H1 (cell line): ENCODE measurements around the gene ARID2. TPM values are rescaled to one million over a fixed set of nuclear protein-coding genes. Genes with fewer than 3 reads are reported as not detected.

Experiments
- ATF3 ChIP-seq: IDR thresholded peaks from 2 replicates; pipeline ENCODE4 v1.6.1; 2011; ENCODE audit warnings: low read depth, mild to moderate bottlenecking, low read length; ENCODE audit not compliant: insufficient read depth
- BACH1 ChIP-seq: IDR thresholded peaks from 2 replicates; pipeline ENCODE4 v1.6.1; 2012; ENCODE audit warnings: low read length, improper control_type of control experiment
- CBX8 ChIP-seq: fragments of 300-800, 300-1000 bp; sonication (generic); IDR thresholded peaks from 2 replicates; pipeline ENCODE4 v1.7.1; 2016; ENCODE audit warnings: low read depth, low read length, borderline replicate concordance
- CHD2 ChIP-seq: IDR thresholded peaks from 2 replicates; pipeline ENCODE4 v1.6.1; 2012; ENCODE audit warnings: low read length, improper control_type of control experiment
- CREB1 ChIP-seq: IDR thresholded peaks from 2 replicates; pipeline ENCODE4 v1.6.1; 2012; ENCODE audit warnings: inconsistent platforms
- EGR1 ChIP-seq: IDR thresholded peaks from 2 replicates; pipeline ENCODE4 v1.6.1; 2011; ENCODE audit warnings: low read depth, low read length, borderline replicate concordance
- GTF2F1 ChIP-seq: IDR thresholded peaks from 2 replicates; pipeline ENCODE4 v1.6.1; 2012; ENCODE audit warnings: low read depth, low read length, improper control_type of control experiment, borderline replicate concordance
- polyA plus RNA-seq, 7 experiments: library from polyadenylated mRNA; depleted of rRNA in 3 of 7; stranded (reverse) in 5 of 7; unstranded in 2 of 7; fragments of >200 nt in 5 of 7; fragments of 200-250 nt in 2 of 7; gene quantifications; 1 replicate in 5 of 7; 2 replicates in 1 of 7; 4 replicates in 1 of 7; pipeline versions ENCODE4 v1.2.1 to v1.2.3, GENCODE V29; 2011 to 2013; ENCODE audit warnings: missing spikeins in 2 of 7, mixed read lengths in 2 of 7
- total RNA-seq: library from RNA; stranded (reverse); fragmentation: NEBNext Ultra II Directional; extraction: Animal tissue kit (Norgen Biotek cat#: 25700); gene quantifications from 2 replicates; pipeline ENCODE4 v1.2.1, GENCODE V29; 2021
- TF ChIP-seq, protein P1 (sequence below): fragments of 300-600 bp; sonication (generic); IDR thresholded peaks from 2 replicates; pipeline ENCODE4 v1.7.1; 2012; ENCODE audit warnings: low read length, moderate library complexity, mild to moderate bottlenecking, inconsistent platforms; ENCODE audit not compliant: insufficient replicate concordance

The ARID2 gene
- total and polyA plus RNA-seq, 2 of the 8 experiments (the other 6 are each of a cell fraction or from before 2014, with no cell fraction given) = 32.0 to 45.2 TPM

DNA sequence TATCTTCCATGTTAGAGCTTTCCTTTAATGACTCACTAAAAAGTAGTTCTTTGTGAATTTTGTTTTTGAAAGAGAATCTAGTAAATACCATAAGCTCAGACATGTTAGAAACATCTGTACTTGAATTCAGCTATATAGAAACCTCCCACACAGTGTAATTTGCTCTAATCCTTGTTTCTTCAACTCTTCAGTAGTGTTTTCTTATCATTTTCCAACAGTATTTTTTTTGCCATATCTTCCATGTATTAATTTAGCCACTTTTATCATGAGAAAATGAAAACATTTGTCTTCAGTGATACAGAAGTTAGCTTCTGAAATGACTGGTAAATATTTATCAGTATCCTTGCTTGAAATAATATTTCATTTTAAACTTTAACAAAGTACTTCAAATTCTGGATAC lies 73.6 kb downstream of the ARID2 start (continued):
- TF ChIP-seq, protein P1, sequence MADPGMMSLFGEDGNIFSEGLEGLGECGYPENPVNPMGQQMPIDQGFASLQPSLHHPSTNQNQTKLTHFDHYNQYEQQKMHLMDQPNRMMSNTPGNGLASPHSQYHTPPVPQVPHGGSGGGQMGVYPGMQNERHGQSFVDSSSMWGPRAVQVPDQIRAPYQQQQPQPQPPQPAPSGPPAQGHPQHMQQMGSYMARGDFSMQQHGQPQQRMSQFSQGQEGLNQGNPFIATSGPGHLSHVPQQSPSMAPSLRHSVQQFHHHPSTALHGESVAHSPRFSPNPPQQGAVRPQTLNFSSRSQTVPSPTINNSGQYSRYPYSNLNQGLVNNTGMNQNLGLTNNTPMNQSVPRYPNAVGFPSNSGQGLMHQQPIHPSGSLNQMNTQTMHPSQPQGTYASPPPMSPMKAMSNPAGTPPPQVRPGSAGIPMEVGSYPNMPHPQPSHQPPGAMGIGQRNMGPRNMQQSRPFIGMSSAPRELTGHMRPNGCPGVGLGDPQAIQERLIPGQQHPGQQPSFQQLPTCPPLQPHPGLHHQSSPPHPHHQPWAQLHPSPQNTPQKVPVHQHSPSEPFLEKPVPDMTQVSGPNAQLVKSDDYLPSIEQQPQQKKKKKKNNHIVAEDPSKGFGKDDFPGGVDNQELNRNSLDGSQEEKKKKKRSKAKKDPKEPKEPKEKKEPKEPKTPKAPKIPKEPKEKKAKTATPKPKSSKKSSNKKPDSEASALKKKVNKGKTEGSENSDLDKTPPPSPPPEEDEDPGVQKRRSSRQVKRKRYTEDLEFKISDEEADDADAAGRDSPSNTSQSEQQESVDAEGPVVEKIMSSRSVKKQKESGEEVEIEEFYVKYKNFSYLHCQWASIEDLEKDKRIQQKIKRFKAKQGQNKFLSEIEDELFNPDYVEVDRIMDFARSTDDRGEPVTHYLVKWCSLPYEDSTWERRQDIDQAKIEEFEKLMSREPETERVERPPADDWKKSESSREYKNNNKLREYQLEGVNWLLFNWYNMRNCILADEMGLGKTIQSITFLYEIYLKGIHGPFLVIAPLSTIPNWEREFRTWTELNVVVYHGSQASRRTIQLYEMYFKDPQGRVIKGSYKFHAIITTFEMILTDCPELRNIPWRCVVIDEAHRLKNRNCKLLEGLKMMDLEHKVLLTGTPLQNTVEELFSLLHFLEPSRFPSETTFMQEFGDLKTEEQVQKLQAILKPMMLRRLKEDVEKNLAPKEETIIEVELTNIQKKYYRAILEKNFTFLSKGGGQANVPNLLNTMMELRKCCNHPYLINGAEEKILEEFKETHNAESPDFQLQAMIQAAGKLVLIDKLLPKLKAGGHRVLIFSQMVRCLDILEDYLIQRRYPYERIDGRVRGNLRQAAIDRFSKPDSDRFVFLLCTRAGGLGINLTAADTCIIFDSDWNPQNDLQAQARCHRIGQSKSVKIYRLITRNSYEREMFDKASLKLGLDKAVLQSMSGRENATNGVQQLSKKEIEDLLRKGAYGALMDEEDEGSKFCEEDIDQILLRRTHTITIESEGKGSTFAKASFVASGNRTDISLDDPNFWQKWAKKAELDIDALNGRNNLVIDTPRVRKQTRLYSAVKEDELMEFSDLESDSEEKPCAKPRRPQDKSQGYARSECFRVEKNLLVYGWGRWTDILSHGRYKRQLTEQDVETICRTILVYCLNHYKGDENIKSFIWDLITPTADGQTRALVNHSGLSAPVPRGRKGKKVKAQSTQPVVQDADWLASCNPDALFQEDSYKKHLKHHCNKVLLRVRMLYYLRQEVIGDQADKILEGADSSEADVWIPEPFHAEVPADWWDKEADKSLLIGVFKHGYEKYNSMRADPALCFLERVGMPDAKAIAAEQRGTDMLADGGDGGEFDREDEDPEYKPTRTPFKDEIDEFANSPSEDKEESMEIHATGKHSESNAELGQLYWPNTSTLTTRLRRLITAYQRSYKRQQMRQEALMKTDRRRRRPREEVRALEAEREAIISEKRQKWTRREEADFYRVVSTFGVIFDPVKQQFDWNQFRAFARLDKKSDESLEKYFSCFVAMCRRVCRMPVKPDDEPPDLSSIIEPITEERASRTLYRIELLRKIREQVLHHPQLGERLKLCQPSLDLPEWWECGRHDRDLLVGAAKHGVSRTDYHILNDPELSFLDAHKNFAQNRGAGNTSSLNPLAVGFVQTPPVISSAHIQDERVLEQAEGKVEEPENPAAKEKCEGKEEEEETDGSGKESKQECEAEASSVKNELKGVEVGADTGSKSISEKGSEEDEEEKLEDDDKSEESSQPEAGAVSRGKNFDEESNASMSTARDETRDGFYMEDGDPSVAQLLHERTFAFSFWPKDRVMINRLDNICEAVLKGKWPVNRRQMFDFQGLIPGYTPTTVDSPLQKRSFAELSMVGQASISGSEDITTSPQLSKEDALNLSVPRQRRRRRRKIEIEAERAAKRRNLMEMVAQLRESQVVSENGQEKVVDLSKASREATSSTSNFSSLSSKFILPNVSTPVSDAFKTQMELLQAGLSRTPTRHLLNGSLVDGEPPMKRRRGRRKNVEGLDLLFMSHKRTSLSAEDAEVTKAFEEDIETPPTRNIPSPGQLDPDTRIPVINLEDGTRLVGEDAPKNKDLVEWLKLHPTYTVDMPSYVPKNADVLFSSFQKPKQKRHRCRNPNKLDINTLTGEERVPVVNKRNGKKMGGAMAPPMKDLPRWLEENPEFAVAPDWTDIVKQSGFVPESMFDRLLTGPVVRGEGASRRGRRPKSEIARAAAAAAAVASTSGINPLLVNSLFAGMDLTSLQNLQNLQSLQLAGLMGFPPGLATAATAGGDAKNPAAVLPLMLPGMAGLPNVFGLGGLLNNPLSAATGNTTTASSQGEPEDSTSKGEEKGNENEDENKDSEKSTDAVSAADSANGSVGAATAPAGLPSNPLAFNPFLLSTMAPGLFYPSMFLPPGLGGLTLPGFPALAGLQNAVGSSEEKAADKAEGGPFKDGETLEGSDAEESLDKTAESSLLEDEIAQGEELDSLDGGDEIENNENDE = no peak
- TF ChIP-seq CBX8 (no peak), CREB1 (no peak), BACH1 (no peak), CHD2 (no peak), GTF2F1 (no peak), ATF3 (no peak), EGR1 (no peak)
